HepG2 (cell line): ENCODE results near the gene POU3F1. TPM values are rescaled to one million over a fixed set of nuclear protein-coding genes. Genes with fewer than 3 reads are reported as not detected.

Experiments used
- ATAC-seq: fragments of 200-7000 bp; cut with Tn5 transposase; 3 replicates; pipeline ENCODE4 v1.9.1; 2020; ENCODE audit warnings: mild to moderate bottlenecking, moderate library complexity
- BruUV-seq: library from RNA; stranded (reverse); fragments of 400-500 nt; replicated peaks from 2 replicates; lab custom pipeline; 2021; lab: Mats Ljungman, UMichigan
- CTCF ChIA-PET: fragments of 300-600 bp; formaldehyde crosslinking; extraction: SDS; loops from one replicate; lab custom pipeline; 2021; ENCODE audit warnings: low total read pairs, inconsistent platforms, low intra/inter-chr PET ratio; lab: Yijun Ruan, JAX
- POLR2A ChIA-PET: fragments of 350-600 bp; sonication (Branson Sonifier 250); formaldehyde crosslinking; loops from one replicate; lab custom pipeline; 2020; ENCODE audit warnings: antibody characterized with exemption, inconsistent platforms; lab: Yijun Ruan, JAX
- DNase-seq: peaks from one replicate; pipeline ENCODE4 v3.0.0-alpha.2; 2015; ENCODE audit warnings: low spot score
- FAIRE-seq: peaks from 3 replicates; lab custom pipeline; 2011; peaks lifted over from hg19 to GRCh38; lab: Jason Lieb, UNC
- H2AFZ ChIP-seq: one replicate; pipeline ENCODE4 v1.6.1; 2011; ENCODE audit warnings: low read length, inconsistent platforms
- H3K27ac ChIP-seq: fragments of 300-600 bp; 3 replicates; pipeline ENCODE4 v1.8.0; 2011; ENCODE audit warnings: mixed run types, mild to moderate bottlenecking, mixed read lengths, low read length, inconsistent platforms; ENCODE audit not compliant: insufficient read depth; ENCODE audit errors: extremely low read length
- H3K27me3 ChIP-seq, 2 experiments: fragments of 200-600 bp in 1 of 2; 2 replicates in 1 of 2; 3 replicates in 1 of 2; pipeline versions ENCODE4 v1.6.0 to v1.8.0; 2011; ENCODE audit warnings: low read length in 2 of 2, mild to moderate bottlenecking in 2 of 2, moderate library complexity in 2 of 2, inconsistent platforms in 1 of 2; ENCODE audit not compliant: insufficient read depth in 2 of 2, control insufficient read depth in 1 of 2
- H3K36me3 ChIP-seq, 2 experiments: fragments of 200-600 bp in 1 of 2; replicated peaks in 1 of 2; 2 replicates in 1 of 2; 3 replicates in 1 of 2; pipeline versions ENCODE4 v1.5.1 to v1.8.0; 2011; ENCODE audit warnings: low read length in 2 of 2, inconsistent platforms in 1 of 2; ENCODE audit not compliant: insufficient read depth in 2 of 2, control insufficient read depth in 1 of 2
- H3K4me1 ChIP-seq: 2 replicates; pipeline ENCODE4 v1.5.1; 2012; ENCODE audit warnings: low read length, inconsistent platforms; ENCODE audit not compliant: insufficient read depth
- H3K4me2 ChIP-seq: 2 replicates; pipeline ENCODE4 v1.6.0; 2011; ENCODE audit warnings: low read depth, low read length, inconsistent platforms
- H3K4me3 ChIP-seq, 3 experiments: fragments of 200-600 bp in 1 of 3; sonication (generic), shearing (Covaris generic) in 1 of 3; replicated peaks in 1 of 3; 2 replicates each; pipeline ENCODE4 v1.5.1; 2011 to 2016; ENCODE audit warnings: low read length in 3 of 3, inconsistent platforms in 2 of 3, low read depth in 2 of 3, mild to moderate bottlenecking in 2 of 3, control low read depth in 1 of 3, mixed read lengths in 1 of 3; ENCODE audit not compliant: insufficient read depth in 1 of 3
- H3K79me2 ChIP-seq: one replicate; pipeline ENCODE4 v1.6.1; 2011; ENCODE audit warnings: low read length, inconsistent platforms; ENCODE audit not compliant: insufficient read depth
- H3K9ac ChIP-seq: 2 replicates; pipeline ENCODE4 v1.6.0; 2011; ENCODE audit warnings: mild to moderate bottlenecking, low read depth, low read length, inconsistent platforms; ENCODE audit not compliant: insufficient read depth
- H3K9me3 ChIP-seq: 2 replicates; pipeline ENCODE4 v1.5.1; 2012; ENCODE audit warnings: mild to moderate bottlenecking, low read length
- H4K20me1 ChIP-seq: 2 replicates; pipeline ENCODE4 v1.6.0; 2011; ENCODE audit warnings: inconsistent platforms, mild to moderate bottlenecking, low read length, moderate library complexity; ENCODE audit not compliant: insufficient read depth
- AGO2 ChIP-seq: fragments of 200-400 bp; formaldehyde crosslinking; optimal IDR thresholded peaks from 2 replicates; pipeline ENCODE3; 2017; ENCODE audit warnings: mild to moderate bottlenecking, low read depth, low read length, moderate library complexity
- GFI1 ChIP-seq: sonication (generic); formaldehyde crosslinking; IDR thresholded peaks from 2 replicates; pipeline ENCODE4 v1.5.0; 2020; ENCODE audit warnings: missing genetic modification reagents, mild to moderate bottlenecking, borderline replicate concordance
- MLXIP ChIP-seq: sonication (generic); formaldehyde crosslinking; IDR thresholded peaks from 2 replicates; pipeline ENCODE4 v1.9.0; 2021; ENCODE audit warnings: missing genetic modification reagents, borderline replicate concordance
- MXI1 ChIP-seq: IDR thresholded peaks from 3 replicates; pipeline ENCODE4 v1.6.1; 2012; ENCODE audit warnings: low read depth, low read length, inconsistent platforms, borderline replicate concordance
- NFE2L1 ChIP-seq: sonication (generic); formaldehyde crosslinking; IDR thresholded peaks from 2 replicates; pipeline ENCODE4 v1.4.0; 2020; ENCODE audit warnings: missing genetic modification reagents, mild to moderate bottlenecking, borderline replicate concordance
- ZNF280D ChIP-seq: sonication (generic); formaldehyde crosslinking; IDR thresholded peaks from 2 replicates; pipeline ENCODE4 v1.5.1; 2020; ENCODE audit warnings: mild to moderate bottlenecking, missing genetic modification reagents
- ZNF501 ChIP-seq: sonication (generic); formaldehyde crosslinking; IDR thresholded peaks from 2 replicates; pipeline ENCODE4 v1.5.1; 2020; ENCODE audit warnings: mild to moderate bottlenecking, moderate library complexity, missing genetic modification reagents
- ZNF792 ChIP-seq: IDR thresholded peaks from 2 replicates; pipeline ENCODE4 v1.6.1; 2016
- WGBS: methylation state at CpG from one replicate; pipeline ENCODE4 v1.1.6; 2017; ENCODE audit warnings: low lambda C conversion rate; 5-methylcytosine and 5-hydroxymethylcytosine counted together
- in situ Hi-C: cut with HindIII; loops from 2 replicates; pipeline ENCODE4 v1.10.0; 2017; ENCODE audit warnings: low pct_unique_long_range_greater_than_20kb; ENCODE audit not compliant: extremely low pct_ligation_motif_present
- intact Hi-C: fragments of 100-400 bp; cut with micrococcal nuclease; formaldehyde crosslinking; loops from one replicate; pipeline ENCODE4 v1.10.0; 2022; ENCODE audit not compliant: unreplicated experiment
- polyA plus RNA-seq, 8 experiments: library from polyadenylated mRNA; depleted of rRNA in 3 of 8; stranded (reverse) in 7 of 8; unstranded in 1 of 8; fragments of >200 nt; fragmentation: Illumina TruSeq in 4 of 8; extraction: Trizol in 4 of 8; gene quantifications; 2 replicates each; pipeline versions ENCODE4 v1.2.1 to v1.2.3, GENCODE V29; 2011 to 2016; ENCODE audit warnings: low read depth in 4 of 8, missing spikeins in 1 of 8, mixed read lengths in 1 of 8; ENCODE audit not compliant: insufficient read depth in 1 of 8
- total RNA-seq, 5 experiments: library from RNA; depleted of rRNA; stranded (reverse); fragments of >200 nt; fragmentation: Illumina TruSeq; extraction: Trizol; gene quantifications; 2 replicates each; pipeline ENCODE4 v1.2.3, GENCODE V29; 2016; ENCODE audit warnings: low read depth in 1 of 5

The POU3F1 gene
- total and polyA plus RNA-seq, 2 of the 13 experiments (the other 11 are each of a cell fraction or from before 2014, with no cell fraction given), result not detected

GRCh38 chr1:38027201-38028104 lies 19.1 kb downstream of the POU3F1 start:
- no peak for FAIRE-seq
- in situ Hi-C loops (no loop called here), intact Hi-C loops (no loop called here)
- Histone ChIP-seq H3K9me3 (no peaks in the 10 kb centered on the region), H3K4me1 (peaks cover 25% of the 10 kb centered on the region), H3K36me3 (peaks cover 11 to 27% of the 10 kb centered on the region in 2 experiments; a peak in 4 of 5 replicates), H4K20me1 (no peaks in the 10 kb centered on the region), H3K79me2 (no peaks in the 10 kb centered on the region), H3K27me3 (no peaks in the 10 kb centered on the region), H3K4me2 (no peak overlapping the region), H3K27ac (no peak overlapping the region), H3K4me3 (no peak overlapping the region), H2AFZ (no peak overlapping the region), H3K9ac (no peak overlapping the region)
- TF ChIP-seq AGO2 (peak; percentile 74), ZNF280D (CRISPR knock-in tag) (no peak), NFE2L1 (CRISPR knock-in tag) (no peak), GFI1 (CRISPR knock-in tag) (no peak), ZNF792 (CRISPR knock-in tag) (no peak), MLXIP (no peak), MXI1 (no peak), ZNF501 (no peak)
- WGBS, result 94% methylated on average over 16 of the region's 19 CpGs
- no TSS peak for BruUV-seq
- POLR2A ChIA-PET, result interaction anchor here (0.6 kb wide), 1 partner anchor 1777 kb away, joined by 3 read pairs; no protein-coding TSS in a partner anchor
- DNase-seq, result no peak
- no peak for ATAC-seq
- CTCF ChIA-PET, result interaction anchor here (1.1 to 1.4 kb wide), 2 partner anchors 560 to 808 kb away, joined by 4 to 11 read pairs; no protein-coding TSS in a partner anchor
